Transverse colon (tissue), 3 donors: ENCODE results near the gene DHRS13.

Experiments
- EP300 ChIP-seq: sonication (generic); formaldehyde crosslinking; IDR thresholded peaks from one replicate; pipeline ENCODE4 v1.6.1; 2017; ENCODE audit warnings: antibody characterized with exemption, low read depth
- POLR2A ChIP-seq: fragments of 450-650 bp; IDR thresholded peaks from one replicate; pipeline ENCODE4 v1.6.1; 2016; ENCODE audit warnings: antibody characterized with exemption, mild to moderate bottlenecking, moderate library complexity
- TF ChIP-seq, protein P1 (sequence below), 5 experiments: fragments of 200-600 bp in 3 of 5; fragments of 450-650 bp in 2 of 5; sonication (generic) in 3 of 5; IDR thresholded peaks; 1 replicate in 2 of 5; 2 replicates in 3 of 5; pipeline ENCODE4 v1.5.1; 2016 to 2017; ENCODE audit warnings: antibody characterized with exemption in 5 of 5, inconsistent platforms in 3 of 5, mild to moderate bottlenecking in 2 of 5, moderate library complexity in 1 of 5

DNA sequence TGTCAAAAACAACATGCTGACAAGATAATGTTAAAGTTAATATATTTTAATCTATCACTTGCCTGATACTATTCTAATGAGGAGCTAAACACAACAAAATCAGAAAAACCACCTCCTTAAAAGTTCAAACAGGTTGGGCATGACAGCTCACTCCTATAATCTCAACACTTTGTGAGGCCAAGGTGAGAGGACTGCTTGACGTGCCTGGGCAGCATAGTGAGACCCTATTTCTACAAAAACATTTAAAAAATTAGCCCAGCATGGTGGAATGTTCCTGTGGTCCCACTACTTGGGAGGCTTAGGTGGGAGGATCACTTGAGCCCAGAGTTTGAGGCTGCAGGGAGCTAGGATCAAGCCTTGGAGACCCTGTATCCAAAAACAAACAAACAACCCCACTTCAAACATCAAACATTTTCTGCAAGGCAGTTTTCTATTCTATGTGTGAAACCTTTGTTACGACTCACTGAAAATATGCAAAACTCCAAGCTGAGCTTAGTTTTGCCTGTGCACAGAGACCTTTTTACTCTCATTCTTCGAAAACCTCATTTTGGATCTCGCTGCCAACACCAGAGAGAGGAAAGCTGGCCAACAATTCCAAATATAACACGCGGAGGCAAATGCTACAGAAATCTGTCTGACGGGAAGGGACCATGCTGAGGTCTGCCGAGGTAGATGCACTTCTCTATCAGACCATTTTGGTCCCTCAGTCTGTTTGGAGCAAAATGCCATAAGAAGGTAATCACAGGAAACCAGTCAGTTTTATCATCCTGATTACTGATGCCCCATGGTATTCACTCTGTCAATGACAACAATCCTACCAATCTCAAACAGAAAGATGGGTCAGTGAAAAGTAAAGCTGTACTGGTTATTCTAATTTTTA is 42.2 kb upstream of the DHRS13 start:
- TF ChIP-seq, protein P1, sequence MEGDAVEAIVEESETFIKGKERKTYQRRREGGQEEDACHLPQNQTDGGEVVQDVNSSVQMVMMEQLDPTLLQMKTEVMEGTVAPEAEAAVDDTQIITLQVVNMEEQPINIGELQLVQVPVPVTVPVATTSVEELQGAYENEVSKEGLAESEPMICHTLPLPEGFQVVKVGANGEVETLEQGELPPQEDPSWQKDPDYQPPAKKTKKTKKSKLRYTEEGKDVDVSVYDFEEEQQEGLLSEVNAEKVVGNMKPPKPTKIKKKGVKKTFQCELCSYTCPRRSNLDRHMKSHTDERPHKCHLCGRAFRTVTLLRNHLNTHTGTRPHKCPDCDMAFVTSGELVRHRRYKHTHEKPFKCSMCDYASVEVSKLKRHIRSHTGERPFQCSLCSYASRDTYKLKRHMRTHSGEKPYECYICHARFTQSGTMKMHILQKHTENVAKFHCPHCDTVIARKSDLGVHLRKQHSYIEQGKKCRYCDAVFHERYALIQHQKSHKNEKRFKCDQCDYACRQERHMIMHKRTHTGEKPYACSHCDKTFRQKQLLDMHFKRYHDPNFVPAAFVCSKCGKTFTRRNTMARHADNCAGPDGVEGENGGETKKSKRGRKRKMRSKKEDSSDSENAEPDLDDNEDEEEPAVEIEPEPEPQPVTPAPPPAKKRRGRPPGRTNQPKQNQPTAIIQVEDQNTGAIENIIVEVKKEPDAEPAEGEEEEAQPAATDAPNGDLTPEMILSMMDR (IDR thresholded peaks at IDR 0.05), result no peak
- TF ChIP-seq EP300 (no peak), POLR2A (no peak)
